HG03135 (cell line): Measurements from ENCODE around the gene SIPA1L3.

Experiments used
- ATAC-seq: cut with Tn5 transposase; IDR thresholded peaks from one replicate; pipeline ENCODE4 v1.9.1; 2021; ENCODE audit warnings: mild to moderate bottlenecking, moderate library complexity; ENCODE audit not compliant: unreplicated experiment

Gene SIPA1L3

DNA sequence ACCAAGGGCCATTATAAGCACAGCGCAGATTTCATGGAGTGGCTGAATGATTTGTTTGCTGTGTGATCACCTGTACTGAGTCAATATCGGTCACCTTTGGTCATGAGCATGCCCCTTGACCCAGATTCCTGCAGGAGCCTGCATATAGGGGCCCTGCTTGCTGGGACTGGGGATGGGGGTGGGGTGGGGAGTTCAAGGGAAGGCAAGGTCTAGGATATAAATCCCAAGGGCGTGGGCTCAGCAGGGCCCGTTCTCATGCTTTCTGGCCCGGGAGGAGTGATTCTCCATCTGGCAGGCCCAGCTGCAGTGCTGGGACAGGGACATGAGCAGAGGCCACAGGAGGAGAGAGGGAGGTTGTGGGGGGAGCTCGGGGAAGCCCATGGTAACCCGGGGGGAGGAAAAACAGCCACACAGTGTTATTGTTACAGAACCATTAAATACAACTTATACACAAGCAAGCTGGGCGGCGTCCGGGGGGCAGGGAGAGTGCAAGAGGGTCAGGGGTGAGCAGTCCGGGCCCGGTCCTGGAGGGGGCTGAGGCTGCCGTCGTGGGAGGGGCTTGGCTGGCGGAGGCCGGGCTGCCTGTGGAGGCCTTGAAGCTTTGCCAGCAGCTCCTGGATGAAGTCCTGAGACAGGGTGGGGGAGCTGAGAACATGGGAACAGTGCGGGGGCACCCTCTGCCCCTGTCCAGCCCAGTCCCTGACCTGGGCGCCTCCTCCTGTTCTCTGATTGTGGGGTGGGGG, 344.0 kb downstream of the SIPA1L3 start:
- no peak for ATAC-seq

DNA sequence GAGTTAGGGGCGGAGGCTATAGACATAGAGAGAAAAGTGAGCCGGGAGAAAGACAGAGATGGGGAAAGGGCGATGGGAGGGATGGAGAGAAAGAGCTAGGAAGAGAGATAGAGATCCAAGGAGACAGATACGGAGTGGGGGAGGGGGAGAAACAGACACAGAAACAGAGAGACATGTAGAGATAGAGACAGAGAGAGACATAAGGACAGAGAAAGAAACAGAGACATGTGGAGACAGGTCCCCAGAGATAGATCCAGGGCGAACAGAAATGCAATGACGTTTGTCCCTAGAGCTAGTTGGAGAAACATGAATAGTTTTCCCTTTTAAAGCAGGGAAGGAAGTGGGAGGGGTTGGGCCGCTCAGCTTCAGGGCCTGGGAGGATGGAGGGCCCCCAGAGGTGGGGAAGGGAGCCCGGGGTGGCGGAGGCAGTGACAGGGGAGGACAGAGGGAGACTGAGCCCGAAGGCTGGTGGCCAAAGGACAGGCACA, 344.6 kb downstream of the SIPA1L3 start:
- no peak for ATAC-seq

- no peak for ATAC-seq
These were observed 345.4 kb downstream of the SIPA1L3 start for GRCh38 chr19:38252385-38252784.

DNA sequence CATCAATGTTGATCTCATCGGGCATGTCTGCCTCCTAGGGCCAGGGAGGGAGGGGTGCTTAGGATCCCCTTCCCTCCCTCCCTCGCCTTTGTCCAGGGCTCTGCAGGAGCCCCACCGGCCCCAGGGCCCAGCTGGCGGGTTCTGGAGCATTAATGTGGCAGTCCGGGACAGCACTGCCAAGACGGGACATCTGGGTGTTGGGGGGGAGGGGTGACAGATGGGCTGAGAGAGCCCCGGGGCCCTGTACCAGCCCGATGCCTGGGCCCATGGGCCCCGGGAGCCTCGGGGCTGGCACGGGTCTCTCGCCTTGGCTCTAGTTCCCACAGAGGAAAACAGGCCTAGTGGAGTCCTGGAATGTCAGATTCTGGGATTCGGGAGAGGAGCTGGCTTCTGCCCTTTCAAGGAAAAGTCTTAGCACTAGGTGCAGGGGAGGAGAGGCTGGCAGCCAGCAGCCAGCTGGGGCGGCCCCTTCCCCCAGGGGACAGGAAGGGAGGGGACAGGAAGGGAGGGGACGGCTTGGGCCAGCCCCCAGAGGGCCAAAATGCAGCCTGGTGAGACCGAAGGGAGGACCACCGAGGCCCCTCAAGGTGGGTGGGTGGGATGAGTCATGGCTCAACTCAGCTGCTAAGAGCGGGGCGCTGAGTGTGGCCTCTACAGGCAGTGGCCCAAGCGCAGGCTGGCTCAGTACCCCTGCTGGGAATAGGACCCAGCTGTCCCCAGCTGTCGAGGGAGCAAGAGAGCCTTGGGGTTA, 346.1 kb downstream of the SIPA1L3 start:
- no peak for ATAC-seq

DNA sequence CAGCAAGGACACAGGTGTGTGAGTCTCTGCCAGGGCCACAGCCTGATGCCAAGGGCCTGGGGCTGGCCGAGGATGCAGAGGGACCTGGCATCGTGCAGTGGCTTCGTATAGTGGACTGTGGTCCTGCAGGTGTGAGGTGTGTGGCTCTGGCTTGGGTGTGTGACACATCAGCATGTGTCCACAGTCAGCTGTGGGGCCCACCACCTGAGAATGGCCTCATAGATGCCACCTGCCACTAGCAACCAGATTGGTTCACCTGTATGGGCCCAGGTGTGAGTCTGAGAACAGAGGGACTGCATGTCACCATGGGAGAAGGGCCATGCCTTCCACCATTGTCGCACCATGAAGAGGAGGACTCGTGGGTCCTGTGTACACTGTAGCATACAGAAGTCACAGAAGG, 346.8 kb downstream of the SIPA1L3 start:
- no peak for ATAC-seq

- ATAC-seq: no peak
These were observed 348.5 kb downstream of the SIPA1L3 start for GRCh38 chr19:38255383-38256014.
